Liver (tissue), 9 donors: ENCODE data around the gene CCNDBP1. TPM values are rescaled to one million over a fixed set of nuclear protein-coding genes. Genes with fewer than 3 reads are reported as not detected.

Source experiments
- DNase-seq: peaks from one replicate; pipeline ENCODE4 v3.0.0-alpha.2; 2017; ENCODE audit warnings: low spot score
- H3K27ac ChIP-seq, 2 donors: one replicate each; pipeline ENCODE4 v1.7.0; 2013; ENCODE audit warnings: inconsistent platforms in 2 of 2, low read length in 2 of 2, control low read depth in 1 of 2, low read depth in 1 of 2, mild to moderate bottlenecking in 1 of 2
- H3K27me3 ChIP-seq, 4 donors: one replicate each; pipeline versions ENCODE4 v1.6.1 to v1.7.0; 2013; ENCODE audit warnings: low read length in 3 of 4, inconsistent platforms in 1 of 4, mild to moderate bottlenecking in 1 of 4, moderate library complexity in 1 of 4; ENCODE audit not compliant: control insufficient read depth in 4 of 4, insufficient read depth in 4 of 4
- H3K36me3 ChIP-seq, 4 donors: one replicate each; pipeline versions ENCODE4 v1.6.1 to v1.7.0; 2013; ENCODE audit warnings: low read length in 3 of 4, mild to moderate bottlenecking in 3 of 4, low read depth in 1 of 4, moderate library complexity in 1 of 4; ENCODE audit not compliant: control insufficient read depth in 4 of 4, insufficient read depth in 3 of 4
- H3K4me1 ChIP-seq, 4 donors: one replicate each; pipeline versions ENCODE4 v1.6.1 to v1.7.0; 2013; ENCODE audit warnings: low read length in 3 of 4, mild to moderate bottlenecking in 3 of 4, moderate library complexity in 1 of 4; ENCODE audit not compliant: control insufficient read depth in 4 of 4, insufficient read depth in 4 of 4
- H3K4me3 ChIP-seq, 3 donors: one replicate each; pipeline versions ENCODE4 v1.6.1 to v1.7.0; 2013; ENCODE audit warnings: low read length in 3 of 3, control low read depth in 1 of 3, low read depth in 1 of 3, mild to moderate bottlenecking in 1 of 3
- H3K9ac ChIP-seq, 2 donors: one replicate each; pipeline ENCODE4 v1.7.0; 2013; ENCODE audit warnings: low read length in 2 of 2, mild to moderate bottlenecking in 2 of 2, moderate library complexity in 2 of 2, control low read depth in 1 of 2, low read depth in 1 of 2
- H3K9me3 ChIP-seq, 4 donors: one replicate each; pipeline versions ENCODE4 v1.6.1 to v1.7.0; 2013; ENCODE audit warnings: low read length in 3 of 4; ENCODE audit not compliant: control insufficient read depth in 4 of 4
- ATF3 ChIP-seq: IDR thresholded peaks from 2 replicates; pipeline ENCODE4 v1.6.1; 2016; ENCODE audit warnings: antibody characterized with exemption
- CTCF ChIP-seq: fragments of 150-350 bp; IDR thresholded peaks from 2 replicates; pipeline ENCODE4 v1.5.1; 2017; ENCODE audit warnings: improper control_type of control experiment, low read depth, low read length; ENCODE audit not compliant: missing input control
- EGR1 ChIP-seq, 2 donors: IDR thresholded peaks; 2 replicates each; pipeline ENCODE4 v1.6.1; 2016 to 2018; ENCODE audit warnings: antibody characterized with exemption in 2 of 2, low read depth in 2 of 2
- FOXA1 ChIP-seq: IDR thresholded peaks from 2 replicates; pipeline ENCODE4 v1.6.1; 2016; ENCODE audit warnings: antibody characterized with exemption
- FOXA2 ChIP-seq: IDR thresholded peaks from 2 replicates; pipeline ENCODE4 v1.6.1; 2016; ENCODE audit warnings: antibody characterized with exemption
- GABPA ChIP-seq, 2 donors: IDR thresholded peaks in 1 of 2; conservative IDR thresholded peaks in 1 of 2; 2 replicates each; pipeline ENCODE4 v1.6.1; 2016; ENCODE audit warnings: antibody characterized with exemption in 2 of 2, mild to moderate bottlenecking in 1 of 2, moderate library complexity in 1 of 2
- HNF4A ChIP-seq, 2 donors: conservative IDR thresholded peaks; 2 replicates each; pipeline ENCODE4 v1.6.1; 2016; ENCODE audit warnings: antibody characterized with exemption in 2 of 2, mild to moderate bottlenecking in 2 of 2
- HNF4G ChIP-seq: IDR thresholded peaks from 2 replicates; pipeline ENCODE4 v1.6.1; 2016; ENCODE audit warnings: antibody characterized with exemption
- JUND ChIP-seq, 2 donors: IDR thresholded peaks; 2 replicates each; pipeline ENCODE4 v1.6.1; 2016; ENCODE audit warnings: antibody characterized with exemption in 2 of 2
- MAX ChIP-seq: IDR thresholded peaks from 2 replicates; pipeline ENCODE4 v1.6.1; 2016; ENCODE audit warnings: antibody characterized with exemption
- NR2F2 ChIP-seq: IDR thresholded peaks from 2 replicates; pipeline ENCODE4 v1.6.1; 2016; ENCODE audit warnings: antibody characterized with exemption
- RAD21 ChIP-seq, 2 donors: IDR thresholded peaks; 2 replicates each; pipeline ENCODE4 v1.6.1; 2016; ENCODE audit warnings: antibody characterized with exemption in 2 of 2, mild to moderate bottlenecking in 2 of 2
- REST ChIP-seq: IDR thresholded peaks from 2 replicates; pipeline ENCODE4 v1.6.1; 2016; ENCODE audit warnings: antibody characterized with exemption, mild to moderate bottlenecking
- RXRA ChIP-seq, 2 donors: IDR thresholded peaks; 2 replicates each; pipeline ENCODE4 v1.6.1; 2017 to 2018; ENCODE audit warnings: antibody characterized with exemption in 2 of 2, mild to moderate bottlenecking in 1 of 2
- SP1 ChIP-seq: IDR thresholded peaks from 2 replicates; pipeline ENCODE4 v1.6.1; 2018; ENCODE audit warnings: antibody characterized with exemption, mild to moderate bottlenecking
- TAF1 ChIP-seq: conservative IDR thresholded peaks from 2 replicates; pipeline ENCODE4 v1.6.1; 2016; ENCODE audit warnings: antibody characterized with exemption, mild to moderate bottlenecking
- YY1 ChIP-seq: IDR thresholded peaks from 2 replicates; pipeline ENCODE4 v1.6.1; 2016; ENCODE audit warnings: antibody characterized with exemption, mild to moderate bottlenecking
- ZBTB33 ChIP-seq: IDR thresholded peaks from 2 replicates; pipeline ENCODE4 v1.6.1; 2016; ENCODE audit warnings: antibody characterized with exemption
- WGBS: extraction: QIAGEN DNeasy Blood & Tissue Kit; methylation state at CpG from one replicate; pipeline ENCODE4 v1.1.7; 2013; 5-methylcytosine and 5-hydroxymethylcytosine counted together
- polyA plus RNA-seq, 2 donors: library from polyadenylated mRNA; stranded (reverse) in 1 of 2; unstranded in 1 of 2; fragments of 200-250 nt in 1 of 2; fragments of >200 nt in 1 of 2; fragmentation: Nextera tagmentation in 1 of 2; extraction: Ambion mirVana in 1 of 2; gene quantifications; one replicate each; pipeline versions ENCODE4 v1.2.1 to v1.2.3, GENCODE V29; 2013 to 2015
- total RNA-seq, 2 donors: library from RNA; depleted of rRNA; stranded (reverse); fragments of >200 nt; gene quantifications; one replicate each; pipeline ENCODE4 v1.2.3, GENCODE V29; 2014
- donor health status: healthy.
- donor health status: healthy.
- donor health status: healthy.
- donor health status: healthy.
- donor health status: healthy.

Gene CCNDBP1
- total and polyA plus RNA-seq, 4 donors: 21.4 to 160 (median 26.4) TPM

GRCh38 chr15:43198992-43199391 lies 13.8 kb downstream of the CCNDBP1 start (continued):
- TF ChIP-seq REST: no peak

- no peak overlapping the region for H3K4me3 ChIP-seq
- WGBS: 88% methylated on average over 3 of the region's 3 CpGs
- no peaks in the 10 kb centered on the region for H3K9me3 ChIP-seq
- H3K9ac ChIP-seq: no peak overlapping the region
- TF ChIP-seq FOXA2 (no peak), HNF4A (conservative IDR thresholded peaks at IDR 0.05) (no peak), MAX (no peak), REST (no peak), RXRA (IDR thresholded peaks at IDR 0.05) (no peak), TAF1 (no peak), YY1 (no peak), ATF3 (no peak), SP1 (no peak), RAD21 (IDR thresholded peaks at IDR 0.05) (no peak), JUND (IDR thresholded peaks at IDR 0.05) (no peak), ZBTB33 (no peak), GABPA (IDR thresholded peaks at IDR 0.05 in 1 of 2, conservative IDR thresholded peaks at IDR 0.05 in 1 of 2) (no peak), FOXA1 (no peak), CTCF (no peak), EGR1 (IDR thresholded peaks at IDR 0.05; ENCODE audit: low read depth in 2 of 2) (no peak), NR2F2 (no peak), HNF4G (no peak)
- no peaks in the 10 kb centered on the region for H3K27me3 ChIP-seq
- no peak overlapping the region for H3K27ac ChIP-seq
- DNase-seq: no peak
- no peaks in the 10 kb centered on the region for H3K4me1 ChIP-seq
- H3K36me3 ChIP-seq: peaks cover 0 to 17% (median 10%) of the 10 kb centered on the region in 4 donors
Measured at GRCh38 chr15:43199945-43200488, 14.8 kb downstream of the CCNDBP1 start.
